Activated CD4-positive, alpha-beta T cell treated with anti-CD3 and anti-CD28 coated beads, Interleukin-10, Interleukin-2, amounts not matched to agents 100 ng/mL and 50 ng/mL, durations not matched to agents 16 hours and 8 hours (primary cell): ENCODE results near the gene ARMC7.
"Not testable (repeated sequence)": the region's sequence is repeated elsewhere in the genome, so short reads cannot be mapped to it uniquely, and the experiment has no call there.

Source experiments
- DNase-seq: peaks from one replicate; pipeline ENCODE4 v3.0.0-alpha.2; 2020

The ARMC7 gene

GRCh38 chr17:75103601-75104554 lies 5.9 kb upstream of the ARMC7 start:
- DNase-seq: no peak

GRCh38 chr17:75105126-75106080 lies 4.4 kb upstream of the ARMC7 start:
- peak; percentile 40 for DNase-seq

GRCh38 chr17:75108193-75108592 lies 1.6 kb upstream of the ARMC7 start:
- DNase-seq: no peak

- DNase-seq: no peak
Measured at GRCh38 chr17:75109046-75109406, 743 bp upstream of the ARMC7 start.

DNA sequence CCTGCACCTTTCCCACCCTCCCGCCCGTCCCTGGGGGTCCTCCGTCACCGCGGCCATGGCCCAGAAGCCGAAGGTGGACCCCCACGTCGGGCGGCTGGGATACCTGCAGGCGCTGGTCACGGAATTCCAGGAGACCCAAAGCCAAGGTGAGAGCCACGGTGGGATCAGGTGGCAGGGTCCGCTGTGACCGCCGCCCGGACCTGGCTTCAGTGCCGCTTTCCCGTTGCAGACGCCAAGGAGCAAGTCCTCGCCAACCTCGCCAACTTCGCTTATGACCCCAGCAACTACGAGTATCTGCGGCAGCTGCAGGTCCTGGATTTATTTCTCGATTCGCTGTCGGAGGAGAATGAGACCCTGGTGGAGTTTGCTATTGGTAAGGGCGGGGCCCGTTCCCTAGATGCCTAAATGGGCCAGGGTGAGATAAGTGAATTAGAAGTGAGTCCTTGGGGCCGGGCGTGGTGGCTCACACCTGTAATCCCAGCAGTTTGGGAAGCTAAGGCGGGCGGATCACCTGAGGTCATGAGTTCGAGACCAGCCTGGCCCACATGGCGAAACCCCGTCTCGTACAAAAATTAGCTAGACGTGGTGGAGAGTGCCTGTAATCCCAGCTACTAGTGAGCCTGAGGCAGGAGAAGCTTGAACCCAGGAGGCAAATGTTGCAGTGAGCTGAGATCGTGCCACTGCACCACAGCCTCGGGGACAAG lies 617 bp downstream of the ARMC7 start:
- no peak for DNase-seq

DNA sequence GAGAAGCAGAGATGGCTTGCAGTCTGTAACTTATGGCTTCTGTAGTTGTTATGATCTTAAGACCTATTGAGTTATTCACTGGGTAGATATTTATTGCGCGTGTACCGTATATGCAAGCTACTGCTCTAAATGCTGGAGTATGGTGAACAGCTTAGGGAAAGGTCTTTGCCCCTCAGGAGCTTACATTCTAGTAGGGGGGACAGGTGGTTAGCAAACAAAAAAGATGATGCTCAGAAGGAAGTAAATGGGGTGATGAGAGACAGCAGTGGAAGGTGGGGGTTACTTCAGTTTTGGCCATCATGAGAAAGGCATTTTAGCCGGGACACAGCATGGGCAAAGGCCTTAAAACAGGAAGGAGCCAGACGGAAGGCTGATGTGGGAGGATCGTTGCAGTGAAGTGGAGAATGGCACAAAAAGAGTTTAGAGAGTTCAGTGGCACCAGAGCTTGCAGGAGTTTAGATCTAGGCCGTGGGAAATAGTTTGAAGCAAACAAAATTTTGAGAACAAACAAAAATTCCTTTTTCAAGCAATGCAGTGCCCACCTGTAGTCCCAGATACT lies 2.1 kb downstream of the ARMC7 start:
- DNase-seq: no peak

DNA sequence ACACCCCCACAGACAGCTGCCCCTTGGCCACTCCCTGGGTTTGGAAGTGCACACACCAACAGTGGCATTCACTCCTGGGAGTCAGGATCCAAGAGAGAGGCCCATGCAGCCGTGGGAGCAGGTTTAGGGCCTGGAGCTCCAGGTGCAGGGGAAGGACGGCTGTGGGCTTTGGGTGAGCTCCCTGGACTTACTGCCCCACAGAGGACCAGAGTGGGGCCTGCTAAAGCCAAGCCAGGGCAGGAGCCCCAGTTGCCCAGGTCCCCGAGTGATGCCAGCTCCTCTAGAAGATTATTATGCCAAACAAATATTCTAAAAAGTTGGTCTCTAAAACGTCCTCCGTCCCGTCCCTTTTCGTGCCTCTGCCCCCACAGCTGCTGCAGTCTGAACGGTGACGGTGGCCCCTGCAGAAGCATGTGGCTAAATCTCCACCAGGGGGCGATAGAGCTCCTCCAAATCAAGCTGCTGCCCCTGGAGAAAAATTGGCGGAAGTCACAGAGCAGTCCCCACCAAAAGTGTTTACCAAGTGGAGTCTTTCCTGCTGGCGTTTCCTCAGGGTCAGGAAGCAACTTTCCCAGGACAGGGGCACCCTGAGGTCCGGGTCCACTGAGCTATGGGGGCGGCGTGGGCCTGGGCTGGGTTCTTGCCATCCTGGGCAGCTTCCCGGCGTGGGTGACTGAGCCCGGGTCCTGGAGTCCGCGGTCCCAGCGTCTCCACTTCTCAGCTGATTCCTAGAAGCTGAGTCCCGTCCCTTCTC lies 4.2 kb downstream of the ARMC7 start:
- DNase-seq: peak; percentile 93

- peak; percentile 36 for DNase-seq
Measured at GRCh38 chr17:75114552-75115314, 5.0 kb downstream of the ARMC7 start.

DNA sequence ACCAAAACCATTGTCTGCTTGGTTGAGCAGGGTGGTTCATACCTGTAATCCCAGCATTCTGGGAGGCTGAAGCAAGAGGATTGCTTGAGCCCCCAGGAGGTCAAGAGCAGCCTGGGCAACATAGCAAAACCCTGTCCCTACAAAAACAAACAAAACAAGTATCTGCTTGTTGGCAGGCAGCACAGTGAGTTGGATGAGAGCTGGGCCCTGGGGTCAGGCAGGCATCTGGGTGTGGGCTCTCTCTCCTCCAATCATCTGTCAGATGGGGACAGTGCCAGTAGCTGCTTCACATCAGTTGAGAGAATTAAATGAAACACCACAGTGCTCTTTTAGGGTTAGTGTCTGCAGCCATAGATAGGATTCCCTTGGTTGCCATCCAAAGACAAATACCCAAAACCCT lies 5.8 kb downstream of the ARMC7 start:
- DNase-seq: no peak

DNA sequence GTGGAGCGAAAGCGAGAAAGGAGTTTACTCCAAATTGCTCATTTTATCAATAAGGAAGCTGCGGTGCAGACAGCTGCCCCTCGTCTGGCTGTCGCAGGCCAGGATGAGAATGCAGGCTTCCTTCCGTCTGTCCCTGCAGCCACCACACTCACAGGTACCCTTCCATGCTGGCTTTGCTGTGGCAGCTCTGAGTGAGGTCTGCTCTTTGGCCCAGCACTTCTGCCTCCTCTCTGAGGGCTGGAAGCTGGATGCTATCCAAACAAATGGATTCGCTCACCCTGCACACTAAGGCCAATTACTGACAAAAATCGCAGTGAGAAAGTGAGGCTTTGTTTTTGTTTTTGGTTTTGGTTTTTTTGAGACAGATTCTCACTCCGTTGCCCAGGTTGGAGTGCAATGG lies 7.0 kb downstream of the ARMC7 start:
- no peak for DNase-seq

DNA sequence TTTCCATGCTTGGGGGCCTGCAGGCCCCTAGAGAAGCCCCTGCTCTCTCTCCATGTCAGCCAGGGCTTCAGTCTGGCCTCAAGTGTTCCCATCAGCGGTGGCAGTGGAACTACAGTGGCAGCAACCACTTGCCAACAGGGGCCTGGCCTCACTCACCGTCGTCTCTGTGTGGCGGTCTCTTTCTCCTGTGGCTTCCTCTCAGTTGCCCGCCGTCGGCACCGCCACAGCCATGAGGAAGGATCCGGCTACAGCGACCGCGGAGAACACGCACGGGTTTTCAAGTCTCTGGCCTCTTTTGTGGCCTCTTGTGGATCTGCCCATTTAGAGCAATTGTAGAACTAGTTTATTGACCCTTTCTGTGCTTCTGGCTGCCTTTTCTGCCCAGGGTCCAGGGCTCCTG lies 8.5 kb downstream of the ARMC7 start:
- DNase-seq: no peak

- DNase-seq: peak; percentile 90
Measured at GRCh38 chr17:75124041-75124818, 14.5 kb downstream of the ARMC7 start.

DNA sequence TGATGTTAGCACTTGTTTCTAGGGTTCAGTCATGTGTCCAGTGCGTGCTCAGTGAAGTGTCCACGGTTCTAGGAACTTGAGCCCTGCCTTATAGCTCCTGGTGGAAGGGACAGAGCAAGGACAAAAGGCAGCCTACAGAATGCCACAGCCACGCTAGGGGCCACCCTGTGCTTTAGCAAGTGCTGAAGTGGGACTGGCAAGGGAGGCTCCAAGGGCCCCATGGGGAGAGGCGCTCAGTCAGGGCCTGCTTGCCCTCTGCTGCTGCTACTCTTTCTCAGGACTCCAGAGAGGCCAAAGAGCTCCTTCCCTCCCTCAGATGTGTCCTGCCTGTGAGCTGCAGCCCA lies 15.0 kb downstream of the ARMC7 start:
- no peak for DNase-seq

DNA sequence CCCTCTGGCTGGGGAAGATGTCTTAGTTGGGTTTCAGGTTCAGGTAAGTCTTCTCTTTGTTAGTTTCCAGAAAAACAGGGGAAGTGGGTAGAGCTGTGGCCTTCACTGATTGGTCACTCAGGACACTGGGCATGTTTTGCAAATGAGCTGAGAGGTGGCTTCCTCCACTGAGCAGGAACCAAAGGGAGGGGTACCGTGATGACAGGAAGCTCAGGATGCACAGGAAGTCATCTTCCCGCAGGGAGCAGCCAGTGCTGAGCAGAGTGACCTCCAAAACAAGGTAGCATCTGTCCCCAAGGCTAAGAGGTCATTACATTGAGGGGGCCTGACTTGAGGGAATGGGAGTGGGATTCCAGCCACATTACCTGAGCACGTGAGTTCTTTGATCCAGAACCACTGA lies 16.2 kb downstream of the ARMC7 start:
- peak; percentile 34 for DNase-seq

DNA sequence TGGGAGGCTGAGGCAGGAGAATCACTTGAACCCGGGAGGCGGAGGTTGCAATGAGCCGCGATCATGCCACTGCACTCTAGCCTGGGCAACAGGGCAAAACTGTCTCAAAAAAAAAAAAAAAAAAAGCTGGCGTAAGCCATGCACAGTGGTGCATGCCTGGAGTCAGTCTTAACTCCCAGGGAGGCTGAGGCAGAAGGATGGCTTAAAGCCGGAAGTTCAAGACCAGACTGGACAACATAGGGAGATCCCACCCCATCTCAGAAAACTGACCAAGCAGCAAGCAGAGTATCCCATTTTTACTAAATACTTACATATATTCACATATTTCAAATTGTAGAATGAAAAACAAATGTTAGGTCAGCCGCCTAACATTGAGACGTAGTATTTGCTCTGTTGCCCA lies 17.2 kb downstream of the ARMC7 start:
- no peak for DNase-seq

DNA sequence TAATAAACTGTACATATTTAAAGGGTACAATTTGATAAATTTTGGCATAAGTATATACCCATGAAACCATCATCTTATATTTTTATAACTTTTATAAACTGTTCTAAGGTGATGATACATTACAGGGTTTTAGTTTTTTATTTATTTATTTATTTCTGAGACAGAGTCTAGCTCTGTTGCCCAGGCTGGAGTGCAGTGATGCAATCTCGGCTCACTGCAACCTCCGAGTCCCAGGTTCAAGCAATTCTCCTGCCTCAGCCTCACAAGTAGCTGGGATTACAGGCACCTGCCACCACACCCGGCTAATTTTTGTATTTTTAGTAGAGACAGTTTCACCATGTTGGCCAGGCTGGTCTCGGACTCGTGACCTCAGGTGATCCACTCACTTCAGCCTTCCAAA lies 18.2 kb downstream of the ARMC7 start:
- not testable (repeated sequence) for DNase-seq

DNA sequence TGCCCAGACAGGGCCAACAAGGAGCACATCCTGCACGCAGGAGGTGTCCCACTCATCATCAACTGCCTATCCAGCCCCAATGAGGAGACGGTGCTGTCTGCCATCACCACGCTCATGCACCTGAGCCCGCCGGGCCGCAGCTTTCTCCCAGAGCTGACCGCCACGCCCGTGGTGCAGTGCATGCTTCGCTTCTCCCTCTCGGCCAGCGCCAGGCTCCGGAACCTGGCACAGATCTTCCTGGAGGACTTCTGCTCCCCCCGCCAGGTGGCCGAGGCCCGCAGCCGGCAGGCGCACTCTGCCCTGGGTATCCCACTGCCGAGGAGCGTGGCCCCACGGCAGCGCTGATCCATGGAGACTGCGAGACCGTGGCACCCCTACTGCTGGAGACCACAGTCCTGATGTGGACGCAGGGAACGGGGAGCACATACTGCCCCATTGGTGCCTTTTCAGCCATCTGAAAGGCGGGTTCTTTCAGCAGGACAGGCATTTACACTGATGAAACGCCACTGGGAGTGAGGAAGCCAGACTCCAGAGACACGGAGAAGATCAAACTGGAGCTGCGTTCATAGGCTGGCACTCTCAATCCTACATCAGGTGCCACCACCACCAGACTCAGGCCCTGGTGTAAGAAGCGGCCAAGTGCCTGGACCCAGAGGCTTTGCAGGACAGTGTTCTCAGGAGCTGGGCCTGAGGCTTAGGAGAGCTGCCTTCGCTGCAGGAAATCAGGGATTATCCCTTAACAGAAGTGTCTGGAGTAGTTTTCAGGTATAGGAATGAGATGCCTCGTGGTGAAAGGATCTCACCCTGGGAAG lies 19.1 kb downstream of the ARMC7 start:
- no peak for DNase-seq

DNA sequence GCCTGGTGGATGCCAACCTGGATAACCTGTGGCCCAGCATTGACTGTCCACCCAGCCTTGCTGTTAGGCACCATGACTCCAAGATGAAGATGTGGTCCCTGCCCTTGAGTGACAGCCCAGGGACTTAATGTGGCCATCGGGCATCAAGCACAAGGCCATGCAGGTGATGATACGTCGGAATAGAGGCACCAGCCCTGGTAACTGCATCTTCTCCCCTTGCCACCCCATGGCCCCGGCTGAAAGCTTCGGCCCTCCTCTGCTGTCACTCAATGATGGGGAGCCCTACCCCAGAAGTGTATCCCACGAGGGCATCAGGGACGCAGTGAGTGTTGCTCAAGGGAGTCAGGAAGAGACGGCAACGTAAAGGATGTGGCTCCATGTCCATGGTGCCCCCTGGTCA lies 19.8 kb downstream of the ARMC7 start:
- no peak for DNase-seq

DNA sequence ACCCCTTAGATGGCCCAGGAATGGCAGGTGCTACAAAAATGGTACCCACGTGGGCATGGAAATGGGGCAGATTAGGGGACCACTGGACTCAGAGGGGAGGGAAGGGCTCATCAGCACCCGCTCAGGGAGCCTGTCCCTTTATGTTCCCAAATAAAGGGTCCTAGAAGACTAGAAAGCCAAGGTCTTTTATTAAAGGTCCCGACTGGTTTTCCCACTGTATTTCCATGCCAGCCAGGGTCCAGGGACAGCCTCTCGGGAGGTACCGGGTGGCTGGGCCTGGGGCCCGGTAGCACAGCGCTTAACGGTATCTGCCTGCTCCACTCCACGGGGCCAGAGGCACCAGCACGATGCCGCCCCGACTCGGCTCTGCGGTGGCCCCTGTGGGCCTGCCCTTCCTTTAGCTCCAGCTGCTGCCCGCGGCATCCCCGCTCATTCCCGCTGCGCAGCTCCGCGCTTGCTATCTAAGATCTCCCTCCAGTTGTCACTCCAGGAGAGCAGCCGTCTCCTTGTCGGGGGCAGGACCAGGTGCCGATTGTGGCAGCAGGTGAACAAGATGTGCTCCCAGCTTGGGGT lies 20.4 kb downstream of the ARMC7 start:
- no peak for DNase-seq
